Measurements from ENCODE around the gene TULP4. TPM values are rescaled to one million over a fixed set of nuclear protein-coding genes. Genes with fewer than 3 reads are reported as not detected.
A peak's percentile ranks its signal among the peaks of the same experiment; 100 is the strongest.

TULP4 gene
- total and polyA plus RNA-seq, 2 donors (not counting 1 experiment from before 2014, with no cell fraction given): 12.0 to 90.0 TPM

GRCh38 chr6:158536084-158536890 is 224.0 kb downstream of the TULP4 start:
- Histone ChIP-seq H3K27me3 (replicated peaks in 1 of 4; ENCODE audit: control extremely low read depth in 1 of 4, control insufficient read depth in 3 of 4, insufficient read depth in 4 of 4, low read length in 3 of 4) (peaks cover 0 to 65% (median 29%) of the 10 kb centered on the region in 4 experiments), H3K9ac (ENCODE audit: low read length) (peak overlapping the region; percentile 58), H3K36me3 (replicated peaks in 1 of 2; ENCODE audit: control extremely low read depth in 1 of 2, control insufficient read depth in 1 of 2, extremely low read depth in 1 of 2, insufficient read depth in 2 of 2, low read length in 1 of 2) (no peaks in the 10 kb centered on the region), H3K4me2 (replicated peaks; ENCODE audit: low read depth, low read length, poor library complexity, severe bottlenecking) (peak overlapping the region; percentile 87), H3K27ac (ENCODE audit: low read length in 2 of 2) (no peak overlapping the region), H4K20me1 (ENCODE audit: control insufficient read depth, insufficient read depth, low read length, poor library complexity, severe bottlenecking) (no peaks in the 10 kb centered on the region), H3K79me2 (ENCODE audit: control insufficient read depth, insufficient read depth, low read length) (no peaks in the 10 kb centered on the region), H3K9me3 (ENCODE audit: control extremely low read depth in 1 of 3, control insufficient read depth in 2 of 3, insufficient read depth in 1 of 3, low read length in 2 of 3) (peaks cover 0 to 23% (median 0%) of the 10 kb centered on the region in 3 donors), H3K4me3 (ENCODE audit: control extremely low read depth in 1 of 5, extremely low read depth in 1 of 5, insufficient read depth in 1 of 5, low read depth in 2 of 5, low read length in 4 of 5) (peak overlapping the region in 4 of 5 experiments; percentile 6 to 57 (median 48)), H2AFZ (ENCODE audit: insufficient read depth, low read depth, low read length, poor library complexity, severe bottlenecking) (peak overlapping the region; percentile 42), H3K4me1 (ENCODE audit: control insufficient read depth in 2 of 2, insufficient read depth in 2 of 2, low read length in 2 of 2) (peaks cover 8 to 18% of the 10 kb centered on the region in 2 donors)
- peaks cover 6% of the 10 kb centered on the region for H3K4me1 Mint-ChIP-seq
- DNase-seq (peak; percentile 77), ATAC-seq (ENCODE audit: low read depth) (peak; percentile 56)
- H3K27me3 Mint-ChIP-seq: peaks cover 58% of the 10 kb centered on the region
- intact Hi-C loops (cut with micrococcal nuclease): loop anchor here (1.0 kb wide), 1 partner anchor 24 kb away; the partner anchor contains the start of gene TMEM181
- ChIA-PET POLR2A (no interaction called here), CTCF (no interaction called here)
- H3K27ac Mint-ChIP-seq: no peak overlapping the region
- H3K9me3 Mint-ChIP-seq (ENCODE audit: insufficient read depth): peaks cover 3% of the 10 kb centered on the region
- TF ChIP-seq EZH2 (IDR thresholded peaks at IDR 0.05; ENCODE audit: borderline replicate concordance, insufficient read depth, low read depth, low read length, poor library complexity, severe bottlenecking) (peak; percentile 53), CTCF (IDR thresholded peaks at IDR 0.05) (no peak)
- H3K4me3 Mint-ChIP-seq: peak overlapping the region; percentile 71
- WGBS (ENCODE audit: insufficient coverage): 3% methylated on average over 75 of the region's 75 CpGs
